WTC11 (cell line): ENCODE data around the gene CDH13. TPM values are rescaled to one million over a fixed set of nuclear protein-coding genes. Genes with fewer than 3 reads are reported as not detected.

ENCODE experiments used
- ATAC-seq: fragments of 200-7000 bp; cut with Tn5 transposase; 2 replicates; pipeline ENCODE4 v1.10.0; 2021; ENCODE audit warnings: mild to moderate bottlenecking, moderate library complexity
- CTCF ChIA-PET: fragments of 300-600 bp; sonication (Branson Sonifier 250); formaldehyde crosslinking; loops from one replicate; lab custom pipeline; 2021; ENCODE audit warnings: antibody characterized with exemption; lab: Charles Lee
- POLR2A ChIA-PET: fragments of 350-600 bp; sonication (Branson Sonifier 250); formaldehyde crosslinking; loops from one replicate; lab custom pipeline; 2021; ENCODE audit warnings: antibody characterized with exemption; lab: Charles Lee
- DNase-seq: peaks from one replicate; pipeline ENCODE4 v3.0.0; 2021; ENCODE audit warnings: low spot score
- H3K27ac Mint-ChIP-seq: 2 replicates; pipeline ENCODE4 v1.8.0; 2021; ENCODE audit warnings: mixed read lengths
- H3K27me3 Mint-ChIP-seq: 2 replicates; pipeline ENCODE4 v1.8.0; 2021; ENCODE audit warnings: low read depth, mild to moderate bottlenecking, moderate library complexity, mixed read lengths
- H3K36me3 Mint-ChIP-seq: 2 replicates; pipeline ENCODE4 v1.8.0; 2021; ENCODE audit warnings: mixed read lengths
- H3K4me1 Mint-ChIP-seq: 2 replicates; pipeline ENCODE4 v1.8.0; 2022; ENCODE audit warnings: mixed read lengths
- H3K4me3 Mint-ChIP-seq: 2 replicates; pipeline ENCODE4 v1.8.0; 2021; ENCODE audit warnings: mild to moderate bottlenecking, moderate library complexity, mixed read lengths
- H3K9me3 Mint-ChIP-seq: 2 replicates; pipeline ENCODE4 v1.8.0; 2021; ENCODE audit warnings: mixed read lengths
- ARID4B ChIP-seq: sonication (generic); formaldehyde crosslinking; IDR thresholded peaks from 2 replicates; pipeline ENCODE4 v1.8.0; 2023; ENCODE audit warnings: missing genetic modification reagents, mild to moderate bottlenecking, borderline replicate concordance
- ATF3 ChIP-seq: sonication (generic); formaldehyde crosslinking; conservative IDR thresholded peaks from 2 replicates; pipeline ENCODE4 v1.8.1; 2022; ENCODE audit warnings: mild to moderate bottlenecking, missing genetic modification reagents
- CBFB ChIP-seq: sonication (generic); formaldehyde crosslinking; IDR thresholded peaks from 2 replicates; pipeline ENCODE4 v1.8.1; 2022; ENCODE audit warnings: mild to moderate bottlenecking, low read depth, missing genetic modification reagents
- GRHL2 ChIP-seq: fragments of 250-450 bp; sonication (Bioruptor Pico); IDR thresholded peaks from 2 replicates; pipeline ENCODE4 v1.8.0; 2022; ENCODE audit warnings: mild to moderate bottlenecking, moderate library complexity; ENCODE audit not compliant: insufficient replicate concordance, severe bottlenecking
- GTF2I ChIP-seq: fragments of 250-450 bp; sonication (Bioruptor Pico); conservative IDR thresholded peaks from 2 replicates; pipeline ENCODE4 v1.4.0; 2021; ENCODE audit warnings: mild to moderate bottlenecking
- HMGXB4 ChIP-seq: sonication (generic); formaldehyde crosslinking; IDR thresholded peaks from 2 replicates; pipeline ENCODE4 v1.8.1; 2023; ENCODE audit warnings: mild to moderate bottlenecking, moderate library complexity, missing genetic modification reagents
- NR3C1 ChIP-seq: sonication (generic); formaldehyde crosslinking; conservative IDR thresholded peaks from 2 replicates; pipeline ENCODE4 v1.8.1; 2023; ENCODE audit warnings: low read depth, mild to moderate bottlenecking, missing genetic modification reagents
- PREB ChIP-seq: sonication (generic); formaldehyde crosslinking; IDR thresholded peaks from 2 replicates; pipeline ENCODE4 v1.8.1; 2022; ENCODE audit warnings: mild to moderate bottlenecking, missing genetic modification reagents, moderate library complexity, borderline replicate concordance
- SMAD3 ChIP-seq: sonication (generic); formaldehyde crosslinking; IDR thresholded peaks from 2 replicates; pipeline ENCODE4 v1.8.0; 2022; ENCODE audit warnings: missing genetic modification reagents, mild to moderate bottlenecking, borderline replicate concordance
- SOX15 ChIP-seq: fragments of 250-450 bp; sonication (Bioruptor Pico); IDR thresholded peaks from 2 replicates; pipeline ENCODE4 v1.9.0; 2021; ENCODE audit warnings: mild to moderate bottlenecking
- TEAD1 ChIP-seq: sonication (generic); formaldehyde crosslinking; IDR thresholded peaks from 2 replicates; pipeline ENCODE4 v1.8.0; 2022; ENCODE audit warnings: mild to moderate bottlenecking, missing genetic modification reagents
- TEAD4 ChIP-seq: sonication (generic); formaldehyde crosslinking; IDR thresholded peaks from 2 replicates; pipeline ENCODE4 v1.8.0; 2022; ENCODE audit warnings: mild to moderate bottlenecking, missing genetic modification reagents
- TP53 ChIP-seq: sonication (generic); formaldehyde crosslinking; IDR thresholded peaks from 2 replicates; pipeline ENCODE4 v1.8.1; 2023; ENCODE audit warnings: mild to moderate bottlenecking, missing genetic modification reagents
- ZNF138 ChIP-seq: sonication (generic); formaldehyde crosslinking; conservative IDR thresholded peaks from 2 replicates; pipeline ENCODE4 v1.8.1; 2022; ENCODE audit warnings: mild to moderate bottlenecking, moderate library complexity, missing genetic modification reagents
- ZNF219 ChIP-seq: sonication (generic); formaldehyde crosslinking; IDR thresholded peaks from 2 replicates; pipeline ENCODE4 v1.8.0; 2023; ENCODE audit warnings: missing genetic modification reagents, mild to moderate bottlenecking, borderline replicate concordance
- ZNF317 ChIP-seq: sonication (generic); formaldehyde crosslinking; IDR thresholded peaks from 2 replicates; pipeline ENCODE4 v1.8.1; 2023; ENCODE audit warnings: low read depth, mild to moderate bottlenecking, moderate library complexity, missing genetic modification reagents, borderline replicate concordance
- ZNF671 ChIP-seq: fragments of 250-450 bp; sonication (Bioruptor Pico); IDR thresholded peaks from 2 replicates; pipeline ENCODE4 v1.8.0; 2021; ENCODE audit warnings: mild to moderate bottlenecking
- total RNA-seq: library from RNA; stranded (reverse); gene quantifications from 3 replicates; pipeline ENCODE4 v1.2.3, GENCODE V29; 2021

CDH13 gene
- total RNA-seq, 1 experiment from 2014 or later = 0.81 TPM

- TF ChIP-seq PREB (no peak), GRHL2 (CRISPR knock-in tag) (no peak), TP53 (no peak), TEAD4 (CRISPR knock-in tag) (no peak), TEAD1 (CRISPR knock-in tag) (no peak), SOX15 (CRISPR knock-in tag) (no peak), NR3C1 (CRISPR knock-in tag) (no peak), ZNF138 (CRISPR knock-in tag) (no peak), ARID4B (no peak), ZNF671 (no peak), ZNF219 (CRISPR knock-in tag) (no peak)
- Mint-ChIP-seq H3K4me1 (peaks cover 25% of the 10 kb centered on the region), H3K4me3 (no peak overlapping the region), H3K27me3 (peaks cover 25% of the 10 kb centered on the region), H3K36me3 (no peaks in the 10 kb centered on the region), H3K27ac (no peak overlapping the region), H3K9me3 (peaks cover 4% of the 10 kb centered on the region; the same call in 1 of the 2 replicates)
- ATAC-seq (no peak), DNase-seq (no peak)
- ChIA-PET POLR2A (no interaction called here), CTCF (no interaction called here)
These were observed 961.3 kb downstream of the CDH13 start for GRCh38 chr16:83588070-83588469.

GRCh38 chr16:83589576-83589975 lies 962.8 kb downstream of the CDH13 start:
- POLR2A ChIA-PET = no interaction called here
- H3K27ac Mint-ChIP-seq = no peak overlapping the region
- no peak for ATAC-seq
- no peak for TF ChIP-seq SMAD3 (CRISPR knock-in tag)
- TF ChIP-seq CBFB (CRISPR knock-in tag) = no peak
- TF ChIP-seq GTF2I (CRISPR knock-in tag) = no peak
- TF ChIP-seq ZNF138 (CRISPR knock-in tag) = no peak
- no peak for TF ChIP-seq HMGXB4 (CRISPR knock-in tag)
- TF ChIP-seq ZNF317 (CRISPR knock-in tag) = no peak
- no peak for TF ChIP-seq ATF3 (CRISPR knock-in tag)
- TF ChIP-seq, all 79 proteins: peak for 0
- H3K4me3 Mint-ChIP-seq = no peak overlapping the region
- H3K4me1 Mint-ChIP-seq = peaks cover 21% of the 10 kb centered on the region
- no peak for DNase-seq
- H3K27me3 Mint-ChIP-seq = peaks cover 15% of the 10 kb centered on the region
- no peaks in the 10 kb centered on the region for H3K36me3 Mint-ChIP-seq
- H3K9me3 Mint-ChIP-seq = no peaks in the 10 kb centered on the region
- CTCF ChIA-PET = no interaction called here
